ENCODE measurements around the gene MVK.

DNA sequence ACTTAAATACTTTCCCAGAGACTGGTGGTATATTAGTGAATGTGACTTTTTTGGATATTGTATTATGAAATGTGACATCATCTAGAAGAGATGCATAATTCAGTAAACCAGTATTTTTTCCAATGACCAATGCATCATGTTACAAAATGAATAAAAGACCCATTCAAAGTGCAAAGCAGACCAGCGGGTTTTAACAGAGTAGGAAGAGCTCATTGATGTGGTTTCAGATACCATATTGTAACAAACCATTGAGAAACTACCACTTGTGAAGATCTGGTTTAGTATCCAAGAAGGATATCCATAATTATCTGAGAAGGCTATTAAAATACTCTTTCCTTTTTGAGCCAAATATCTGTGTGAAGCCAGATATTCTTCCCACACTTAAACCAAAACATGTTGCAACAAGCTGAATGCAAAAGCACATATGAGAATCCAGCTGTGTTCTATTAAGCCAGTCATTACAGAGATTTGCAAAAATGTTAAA lies 47.7 kb downstream of the MVK start:
- TF ChIP-seq CTCF (IDR thresholded peaks at IDR 0.05) = no peak
- TF ChIP-seq POLR2A (IDR thresholded peaks at IDR 0.05) = no peak
